ENCODE data around the gene CXCR4.

CXCR4 gene

GRCh38 chr2:136136931-136137330, 19.0 kb upstream of the CXCR4 start:
- no peaks in the 10 kb centered on the region for H3K79me2 ChIP-seq (ENCODE audit: insufficient read depth, low read length)
- H3K36me3 ChIP-seq (ENCODE audit: insufficient read depth, low read length) = no peaks in the 10 kb centered on the region
- TF ChIP-seq EZH2 (IDR thresholded peaks at IDR 0.05; ENCODE audit: borderline replicate concordance, low read length) (no peak), CTCF (IDR thresholded peaks at IDR 0.05; ENCODE audit: low read length) (peak; percentile 24; the same call in 1 of the 2 replicates)
- H3K4me1 ChIP-seq (ENCODE audit: insufficient read depth, low read length, severe bottlenecking) = peaks cover 100% of the 10 kb centered on the region
- peak overlapping the region; percentile 100 for H3K27ac ChIP-seq (ENCODE audit: low read depth, low read length, poor library complexity, severe bottlenecking)
- H3K9me2 ChIP-seq (ENCODE audit: low read depth, low read length) = no peaks in the 10 kb centered on the region
- H3F3A ChIP-seq (ENCODE audit: insufficient read depth, low read length) = peaks cover 18% of the 10 kb centered on the region
- H3K27me3 ChIP-seq (ENCODE audit: insufficient read depth, low read length) = no peaks in the 10 kb centered on the region
- H2AFZ ChIP-seq (ENCODE audit: low read length) = no peak overlapping the region
- peak overlapping the region; percentile 85 for H3K9ac ChIP-seq (ENCODE audit: low read length)
- peak overlapping the region; percentile 17 for H3K4me3 ChIP-seq (ENCODE audit: low read depth, low read length, poor library complexity, severe bottlenecking)
- no peaks in the 10 kb centered on the region for H3K9me3 ChIP-seq (ENCODE audit: low read length)
- peak overlapping the region; percentile 71 for H3K4me2 ChIP-seq (ENCODE audit: low read length)
- H4K20me1 ChIP-seq (ENCODE audit: insufficient read depth, low read length) = no peaks in the 10 kb centered on the region

- no peaks in the 10 kb centered on the region for H4K20me1 ChIP-seq (ENCODE audit: insufficient read depth, low read length)
- H3K9me3 ChIP-seq (ENCODE audit: low read length) = no peaks in the 10 kb centered on the region
- H3K36me3 ChIP-seq (ENCODE audit: insufficient read depth, low read length) = no peaks in the 10 kb centered on the region
- TF ChIP-seq CTCF (IDR thresholded peaks at IDR 0.05; ENCODE audit: low read length) (no peak), EZH2 (IDR thresholded peaks at IDR 0.05; ENCODE audit: borderline replicate concordance, low read length) (no peak)
- peak overlapping the region; percentile 71 for H3K4me2 ChIP-seq (ENCODE audit: low read length)
- peaks cover 100% of the 10 kb centered on the region for H3K4me1 ChIP-seq (ENCODE audit: insufficient read depth, low read length, severe bottlenecking)
- no peaks in the 10 kb centered on the region for H3K27me3 ChIP-seq (ENCODE audit: insufficient read depth, low read length)
- H3K27ac ChIP-seq (ENCODE audit: low read depth, low read length, poor library complexity, severe bottlenecking) = peak overlapping the region; percentile 100
- no peaks in the 10 kb centered on the region for H3K79me2 ChIP-seq (ENCODE audit: insufficient read depth, low read length)
- H3K9ac ChIP-seq (ENCODE audit: low read length) = peak overlapping the region; percentile 85
- peaks cover 18% of the 10 kb centered on the region for H3F3A ChIP-seq (ENCODE audit: insufficient read depth, low read length)
- H3K4me3 ChIP-seq (ENCODE audit: low read depth, low read length, poor library complexity, severe bottlenecking) = peak overlapping the region; percentile 17
- H2AFZ ChIP-seq (ENCODE audit: low read length) = no peak overlapping the region
- H3K9me2 ChIP-seq (ENCODE audit: low read depth, low read length) = no peaks in the 10 kb centered on the region
These were observed 18.3 kb upstream of the CXCR4 start for GRCh38 chr2:136135921-136136906.

- Histone ChIP-seq H3K27ac (ENCODE audit: low read depth, low read length, poor library complexity, severe bottlenecking) (peak overlapping the region; percentile 100), H3K9ac (ENCODE audit: low read length) (peak overlapping the region; percentile 85), H3K27me3 (ENCODE audit: insufficient read depth, low read length) (no peaks in the 10 kb centered on the region), H2AFZ (ENCODE audit: low read length) (no peak overlapping the region), H3K4me1 (ENCODE audit: insufficient read depth, low read length, severe bottlenecking) (peaks cover 100% of the 10 kb centered on the region), H3K9me2 (ENCODE audit: low read depth, low read length) (no peaks in the 10 kb centered on the region), H3F3A (ENCODE audit: insufficient read depth, low read length) (peaks cover 18% of the 10 kb centered on the region), H4K20me1 (ENCODE audit: insufficient read depth, low read length) (no peaks in the 10 kb centered on the region), H3K9me3 (ENCODE audit: low read length) (no peaks in the 10 kb centered on the region), H3K4me2 (ENCODE audit: low read length) (peak overlapping the region; percentile 71), H3K36me3 (ENCODE audit: insufficient read depth, low read length) (no peaks in the 10 kb centered on the region), H3K79me2 (ENCODE audit: insufficient read depth, low read length) (no peaks in the 10 kb centered on the region), H3K4me3 (ENCODE audit: low read depth, low read length, poor library complexity, severe bottlenecking) (peak overlapping the region; percentile 17)
- TF ChIP-seq EZH2 (IDR thresholded peaks at IDR 0.05; ENCODE audit: borderline replicate concordance, low read length) = no peak
These were observed 17.5 kb upstream of the CXCR4 start for GRCh38 chr2:136135462-136135861.
